Panc1 (cell line): ENCODE measurements around the gene ARHGEF18.
A peak's percentile ranks its signal among the peaks of the same experiment; 100 is the strongest.

Experiments
- SIN3A ChIP-seq: IDR thresholded peaks from 2 replicates; pipeline ENCODE4 v1.6.1; 2012; ENCODE audit warnings: low read depth, mild to moderate bottlenecking, low read length, moderate library complexity, borderline replicate concordance; ENCODE audit not compliant: insufficient read depth
- TCF7L2 ChIP-seq: IDR thresholded peaks from 2 replicates; pipeline ENCODE4 v1.6.1; 2011; ENCODE audit warnings: mild to moderate bottlenecking, low read depth, low read length, inconsistent platforms
- TF ChIP-seq, protein P1 (sequence below): fragments of 450-650 bp; IDR thresholded peaks from 2 replicates; pipeline ENCODE4 v1.5.1; 2017; ENCODE audit warnings: mild to moderate bottlenecking

DNA sequence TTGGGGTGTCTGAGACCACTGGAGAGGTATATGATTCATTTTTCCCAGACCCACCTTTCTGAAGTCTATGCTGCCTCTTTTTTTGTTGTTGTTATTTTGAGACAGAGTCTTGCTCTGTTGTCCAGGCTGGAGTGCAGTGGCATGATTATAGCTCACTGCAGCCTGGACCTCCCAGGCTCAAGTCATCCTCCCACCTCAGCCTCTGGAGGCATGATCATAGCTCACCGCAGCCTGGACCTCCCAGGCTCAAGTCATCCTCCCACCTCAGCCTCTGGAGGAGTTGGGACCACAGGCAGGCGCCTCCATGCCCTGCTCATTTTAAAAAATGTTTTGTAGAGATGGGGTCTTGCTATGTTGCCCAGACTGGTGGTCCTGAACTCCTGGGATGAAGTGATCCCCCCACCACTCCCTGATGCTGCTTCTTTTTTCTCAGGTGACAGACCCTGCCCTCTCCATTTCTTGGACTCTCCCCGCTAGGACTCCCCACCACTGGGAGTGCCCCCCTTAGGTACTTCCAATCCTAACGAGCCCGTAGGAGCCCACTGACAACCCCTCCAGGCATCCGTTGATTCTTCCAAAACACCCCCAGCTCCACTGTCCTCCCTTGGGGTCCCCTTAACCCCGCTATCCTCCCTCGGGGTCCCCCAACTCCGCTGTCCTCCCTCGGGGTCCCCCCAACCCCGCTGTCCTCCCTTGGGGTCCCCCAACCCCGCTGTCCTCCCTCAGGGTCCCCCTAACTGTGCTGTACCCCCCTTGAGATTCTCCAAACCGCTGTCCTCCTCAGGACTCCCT is 45.4 kb downstream of the ARHGEF18 start:
- TF ChIP-seq, protein P1, sequence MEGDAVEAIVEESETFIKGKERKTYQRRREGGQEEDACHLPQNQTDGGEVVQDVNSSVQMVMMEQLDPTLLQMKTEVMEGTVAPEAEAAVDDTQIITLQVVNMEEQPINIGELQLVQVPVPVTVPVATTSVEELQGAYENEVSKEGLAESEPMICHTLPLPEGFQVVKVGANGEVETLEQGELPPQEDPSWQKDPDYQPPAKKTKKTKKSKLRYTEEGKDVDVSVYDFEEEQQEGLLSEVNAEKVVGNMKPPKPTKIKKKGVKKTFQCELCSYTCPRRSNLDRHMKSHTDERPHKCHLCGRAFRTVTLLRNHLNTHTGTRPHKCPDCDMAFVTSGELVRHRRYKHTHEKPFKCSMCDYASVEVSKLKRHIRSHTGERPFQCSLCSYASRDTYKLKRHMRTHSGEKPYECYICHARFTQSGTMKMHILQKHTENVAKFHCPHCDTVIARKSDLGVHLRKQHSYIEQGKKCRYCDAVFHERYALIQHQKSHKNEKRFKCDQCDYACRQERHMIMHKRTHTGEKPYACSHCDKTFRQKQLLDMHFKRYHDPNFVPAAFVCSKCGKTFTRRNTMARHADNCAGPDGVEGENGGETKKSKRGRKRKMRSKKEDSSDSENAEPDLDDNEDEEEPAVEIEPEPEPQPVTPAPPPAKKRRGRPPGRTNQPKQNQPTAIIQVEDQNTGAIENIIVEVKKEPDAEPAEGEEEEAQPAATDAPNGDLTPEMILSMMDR: no peak
- no peak for TF ChIP-seq TCF7L2
- TF ChIP-seq SIN3A: 0 out of 2 replicates have a peak, but pooled peaks have one; percentile 2
